PC-9 (cell line): ENCODE data around the gene TANGO2. TPM values are rescaled to one million over a fixed set of nuclear protein-coding genes. Genes with fewer than 3 reads are reported as not detected.

Experiments
- BruUV-seq: library from RNA; stranded (reverse); fragments of 400-500 nt; replicated peaks from 2 replicates; lab custom pipeline; 2021; lab: Mats Ljungman, UMichigan
- CTCF ChIA-PET: fragments of 300-600 bp; sonication (Branson Sonifier 250); formaldehyde crosslinking; loops from one replicate; lab custom pipeline; 2022; ENCODE audit warnings: antibody characterized with exemption; lab: Charles Lee
- POLR2A ChIA-PET: fragments of 300-600 bp; sonication (Branson Sonifier 250); formaldehyde crosslinking; loops from one replicate; lab custom pipeline; 2022; ENCODE audit warnings: antibody characterized with exemption; ENCODE audit not compliant: unreplicated experiment; lab: Charles Lee
- DNase-seq, 2 experiments: peaks; one replicate each; pipeline versions ENCODE4 v3.0.0 to v3.0.0-alpha.2; 2015 to 2022; ENCODE audit warnings: mixed read lengths in 1 of 2
- H2AFZ ChIP-seq: fragments of 200-600 bp; sonication (generic); 2 replicates; pipeline ENCODE4 v1.8.1; 2017; ENCODE audit warnings: antibody characterized with exemption
- H3F3A ChIP-seq: fragments of 200-600 bp; sonication (generic); 2 replicates; pipeline ENCODE4 v1.8.1; 2017; ENCODE audit warnings: antibody characterized with exemption, mild to moderate bottlenecking, low read depth; ENCODE audit not compliant: insufficient read depth
- H3K27ac ChIP-seq: fragments of 200-600 bp; sonication (generic); 2 replicates; pipeline ENCODE4 v1.6.1; 2016; ENCODE audit warnings: mixed run types
- H3K27me3 ChIP-seq: fragments of 200-600 bp; sonication (generic); 2 replicates; pipeline ENCODE4 v1.6.1; 2016; ENCODE audit warnings: low read depth, mixed run types; ENCODE audit not compliant: insufficient read depth
- H3K36me3 ChIP-seq: fragments of 200-600 bp; sonication (generic); 2 replicates; pipeline ENCODE4 v1.6.1; 2016; ENCODE audit warnings: low read depth, mixed run types
- H3K4me1 ChIP-seq: fragments of 200-600 bp; sonication (generic); replicated peaks from 2 replicates; pipeline ENCODE4 v1.6.1; 2016; ENCODE audit warnings: mixed run types; ENCODE audit not compliant: insufficient read depth
- H3K4me2 ChIP-seq: fragments of 200-600 bp; sonication (generic); 2 replicates; pipeline ENCODE4 v1.6.1; 2017; ENCODE audit warnings: mixed run types
- H3K4me3 ChIP-seq: fragments of 200-600 bp; sonication (generic); 2 replicates; pipeline ENCODE4 v1.6.1; 2016; ENCODE audit warnings: mixed run types
- H3K79me2 ChIP-seq: fragments of 200-600 bp; sonication (generic); 2 replicates; pipeline ENCODE4 v1.6.1; 2017; ENCODE audit warnings: low read depth, mixed run types
- H3K9me2 ChIP-seq: fragments of 200-600 bp; sonication (generic); 2 replicates; pipeline ENCODE4 v1.8.1; 2017; ENCODE audit warnings: mild to moderate bottlenecking; ENCODE audit not compliant: insufficient read depth
- H3K9me3 ChIP-seq: fragments of 200-600 bp; sonication (generic); 2 replicates; pipeline ENCODE4 v1.8.1; 2016; ENCODE audit warnings: low read depth; ENCODE audit not compliant: insufficient read depth
- H4K20me1 ChIP-seq: fragments of 200-600 bp; sonication (generic); 2 replicates; pipeline ENCODE4 v1.8.1; 2017; ENCODE audit not compliant: insufficient read depth
- CTCF ChIP-seq: fragments of 200-600 bp; sonication (generic); conservative IDR thresholded peaks from 2 replicates; pipeline ENCODE4 v1.6.1; 2017; ENCODE audit warnings: mixed run types, antibody characterized with exemption, mild to moderate bottlenecking, moderate library complexity
- EZH2 ChIP-seq: fragments of 200-600 bp; sonication (generic); IDR thresholded peaks from 2 replicates; pipeline ENCODE4 v1.8.0; 2017; ENCODE audit warnings: antibody characterized with exemption, low read depth
- intact Hi-C: fragments of 100-400 bp; cut with micrococcal nuclease; formaldehyde crosslinking; loops from one replicate; pipeline ENCODE4 v1.10.0; 2022; ENCODE audit not compliant: unreplicated experiment
- total RNA-seq: library from RNA; stranded (reverse); gene quantifications from 2 replicates; pipeline ENCODE4 v1.2.3, GENCODE V29; 2021

The TANGO2 gene
- total RNA-seq, 1 experiment from 2014 or later: 22.4 TPM

- H3K4me3 ChIP-seq: no peak overlapping the region
- BruUV-seq: no TSS peak
- CTCF ChIA-PET: no interaction called here
- H3K27me3 ChIP-seq: no peaks in the 10 kb centered on the region
- no peak overlapping the region for H3K4me2 ChIP-seq
- no peak for TF ChIP-seq EZH2
- H3K36me3 ChIP-seq: no peaks in the 10 kb centered on the region
- DNase-seq: no peak
- no peaks in the 10 kb centered on the region for H4K20me1 ChIP-seq
- H3K9me3 ChIP-seq: no peaks in the 10 kb centered on the region
- no peaks in the 10 kb centered on the region for H3F3A ChIP-seq
- POLR2A ChIA-PET: no interaction called here
- intact Hi-C loops: no loop called here
- no peaks in the 10 kb centered on the region for H3K79me2 ChIP-seq
- H2AFZ ChIP-seq: no peak overlapping the region
- H3K4me1 ChIP-seq: no peaks in the 10 kb centered on the region
- H3K27ac ChIP-seq: no peak overlapping the region
- H3K9me2 ChIP-seq: no peaks in the 10 kb centered on the region
These were observed 35.3 kb downstream of the TANGO2 start for GRCh38 chr22:20056161-20056560.

DNA sequence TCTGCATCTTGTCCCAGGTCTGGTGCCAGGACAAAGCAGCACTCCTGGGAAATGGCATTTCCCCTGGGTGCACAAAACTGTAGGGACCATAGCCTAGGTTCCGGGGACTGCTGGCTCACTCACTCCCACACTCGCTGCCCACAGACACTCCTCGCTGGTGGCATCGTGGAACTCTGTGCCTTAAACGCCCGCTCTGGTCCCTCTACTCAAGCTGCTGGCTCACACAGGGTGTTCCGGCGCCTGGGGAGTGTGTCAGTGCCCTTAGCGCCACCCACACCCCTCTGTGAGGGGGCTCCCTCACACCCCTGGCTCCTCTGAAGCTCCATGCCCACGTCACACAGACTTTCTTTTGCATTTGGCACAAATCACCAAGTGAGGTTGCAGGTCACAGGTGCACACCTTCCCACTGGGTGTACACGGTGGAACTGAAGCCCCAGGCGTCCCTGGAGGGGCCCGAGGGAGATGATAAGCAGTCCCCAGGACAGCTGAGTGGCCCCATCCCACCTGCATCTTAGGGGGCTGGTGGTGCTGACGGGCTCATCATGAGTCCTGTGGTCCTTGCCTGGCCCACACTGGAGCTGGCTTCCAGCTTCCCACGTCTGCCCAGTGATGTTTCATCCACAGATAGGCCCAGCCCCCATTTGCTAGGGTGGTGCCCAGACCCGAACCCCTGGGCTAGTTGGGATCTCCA lies 35.9 kb downstream of the TANGO2 start:
- BruUV-seq: no TSS peak
- POLR2A ChIA-PET: interaction anchor here (0.6 kb wide), 1 partner anchor 37 kb away, joined by 3 read pairs; no protein-coding TSS in a partner anchor
- Histone ChIP-seq H3K4me3 (no peak overlapping the region), H3K9me2 (no peaks in the 10 kb centered on the region), H3F3A (no peaks in the 10 kb centered on the region), H3K27ac (no peak overlapping the region), H3K9me3 (no peaks in the 10 kb centered on the region), H3K79me2 (no peaks in the 10 kb centered on the region), H4K20me1 (no peaks in the 10 kb centered on the region), H3K4me2 (no peak overlapping the region), H3K4me1 (no peaks in the 10 kb centered on the region), H2AFZ (no peak overlapping the region), H3K27me3 (no peaks in the 10 kb centered on the region), H3K36me3 (no peaks in the 10 kb centered on the region)
- intact Hi-C loops: no loop called here
- no peak for TF ChIP-seq EZH2
- TF ChIP-seq CTCF: no peak
- CTCF ChIA-PET: no interaction called here
- DNase-seq: no peak

GRCh38 chr22:20057596-20058268 lies 36.8 kb downstream of the TANGO2 start:
- intact Hi-C loops: no loop called here
- H3K36me3 ChIP-seq: no peaks in the 10 kb centered on the region
- H3K9me3 ChIP-seq: no peaks in the 10 kb centered on the region
- no peak overlapping the region for H2AFZ ChIP-seq
- H3K79me2 ChIP-seq: no peaks in the 10 kb centered on the region
- CTCF ChIA-PET: no interaction called here
- no peak overlapping the region for H3K4me3 ChIP-seq
- no TSS peak for BruUV-seq
- POLR2A ChIA-PET: interaction anchor here (0.6 kb wide), 1 partner anchor 36 kb away, joined by 3 read pairs; no protein-coding TSS in a partner anchor
- DNase-seq: no peak
- no peaks in the 10 kb centered on the region for H4K20me1 ChIP-seq
- H3F3A ChIP-seq: no peaks in the 10 kb centered on the region
- H3K4me2 ChIP-seq: no peak overlapping the region
- no peaks in the 10 kb centered on the region for H3K9me2 ChIP-seq
- H3K27me3 ChIP-seq: no peaks in the 10 kb centered on the region
- no peak overlapping the region for H3K27ac ChIP-seq
- no peak for TF ChIP-seq CTCF
- no peak for TF ChIP-seq EZH2
- no peaks in the 10 kb centered on the region for H3K4me1 ChIP-seq
